Upper lobe of right lung (tissue), 1 donor: Measurements from ENCODE around the gene TMEM129. TPM values are rescaled to one million over a fixed set of nuclear protein-coding genes. Genes with fewer than 3 reads are reported as not detected.
A peak's percentile ranks its signal among the peaks of the same experiment; 100 is the strongest.

ENCODE experiments used
- ATAC-seq: fragments of 200-7000 bp; cut with Tn5 transposase; one replicate; pipeline ENCODE4 v1.9.1; 2020; ENCODE audit warnings: mild to moderate bottlenecking, moderate library complexity
- DNase-seq: peaks from one replicate; pipeline ENCODE4 v3.0.0-alpha.2; 2020
- H3K27ac ChIP-seq: fragments of 200-600 bp; one replicate; pipeline ENCODE4 v1.8.0; 2022
- H3K27me3 ChIP-seq: fragments of 200-600 bp; one replicate; pipeline ENCODE4 v1.8.0; 2022; ENCODE audit warnings: mild to moderate bottlenecking
- H3K36me3 ChIP-seq: fragments of 200-600 bp; one replicate; pipeline ENCODE4 v1.8.0; 2022
- H3K4me1 ChIP-seq: fragments of 200-600 bp; one replicate; pipeline ENCODE4 v1.8.0; 2022
- H3K4me3 ChIP-seq: fragments of 200-600 bp; one replicate; pipeline ENCODE4 v1.8.0; 2022; ENCODE audit warnings: mild to moderate bottlenecking
- H3K9me3 ChIP-seq: fragments of 200-600 bp; one replicate; pipeline ENCODE4 v1.8.0; 2022
- intact Hi-C: fragments of 100-400 bp; cut with DNase I; formaldehyde crosslinking; loops from one replicate; pipeline ENCODE4 v1.11.0; 2022
- total RNA-seq: library from RNA; stranded (reverse); fragmentation: NEBNext Ultra II Directional; extraction: Animal tissue kit (Norgen Biotek cat#: 25700); gene quantifications from one replicate; pipeline ENCODE4 v1.2.1, GENCODE V29; 2021
- TF ChIP-seq, protein P1 (sequence below): fragments of 200-600 bp; IDR thresholded peaks from one replicate; pipeline ENCODE4 v1.8.0; 2022; ENCODE audit warnings: antibody characterized with exemption
- donor health status: DM: no; HTN: yes; CAD: no; lungs with severe emphysema.

TMEM129 gene
- total RNA-seq, 1 donor from 2014 or later: 33.2 TPM

DNA sequence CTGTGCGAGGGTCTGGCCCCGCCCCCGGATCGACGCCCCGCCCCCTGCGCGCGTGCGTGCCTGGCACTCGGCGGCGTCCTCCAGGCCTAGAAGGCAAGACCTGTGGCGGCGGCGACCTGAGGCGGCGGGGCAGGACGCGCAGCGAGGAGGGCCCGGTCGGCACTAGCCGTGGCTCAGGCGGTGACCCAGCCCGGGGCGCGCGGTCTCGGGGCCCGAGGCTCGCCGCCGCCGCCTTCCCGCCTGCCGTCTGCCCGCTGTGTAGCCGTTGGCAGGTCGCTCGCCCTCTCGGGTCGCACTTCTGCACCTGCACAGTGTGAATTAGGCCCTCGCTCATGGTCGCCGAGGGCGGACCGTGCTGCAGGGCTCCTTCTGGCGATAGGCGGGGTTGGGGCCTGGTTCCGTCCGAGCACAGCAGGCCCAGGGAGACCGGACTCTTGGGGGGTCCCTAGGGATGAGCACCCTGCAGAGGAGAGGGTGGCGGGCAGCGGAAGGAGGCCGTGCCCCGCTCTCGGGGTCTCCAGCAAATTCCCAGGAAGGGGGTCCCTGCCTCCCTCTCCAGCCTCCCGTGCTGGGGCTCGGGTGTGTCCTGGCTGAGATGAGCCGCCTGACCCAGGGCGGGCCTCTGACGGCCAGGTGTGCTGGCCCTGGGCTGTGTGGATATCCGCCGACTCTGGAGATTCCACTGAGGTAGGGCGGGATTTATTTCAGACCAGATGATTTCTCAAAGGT lies 36.5 kb downstream of the TMEM129 start:
- intact Hi-C loops: no loop called here
- no peaks in the 10 kb centered on the region for H3K9me3 ChIP-seq
- ATAC-seq (peak; percentile 1), DNase-seq (no peak)
- H3K4me1 ChIP-seq: peaks cover 4% of the 10 kb centered on the region
- TF ChIP-seq, protein P1, sequence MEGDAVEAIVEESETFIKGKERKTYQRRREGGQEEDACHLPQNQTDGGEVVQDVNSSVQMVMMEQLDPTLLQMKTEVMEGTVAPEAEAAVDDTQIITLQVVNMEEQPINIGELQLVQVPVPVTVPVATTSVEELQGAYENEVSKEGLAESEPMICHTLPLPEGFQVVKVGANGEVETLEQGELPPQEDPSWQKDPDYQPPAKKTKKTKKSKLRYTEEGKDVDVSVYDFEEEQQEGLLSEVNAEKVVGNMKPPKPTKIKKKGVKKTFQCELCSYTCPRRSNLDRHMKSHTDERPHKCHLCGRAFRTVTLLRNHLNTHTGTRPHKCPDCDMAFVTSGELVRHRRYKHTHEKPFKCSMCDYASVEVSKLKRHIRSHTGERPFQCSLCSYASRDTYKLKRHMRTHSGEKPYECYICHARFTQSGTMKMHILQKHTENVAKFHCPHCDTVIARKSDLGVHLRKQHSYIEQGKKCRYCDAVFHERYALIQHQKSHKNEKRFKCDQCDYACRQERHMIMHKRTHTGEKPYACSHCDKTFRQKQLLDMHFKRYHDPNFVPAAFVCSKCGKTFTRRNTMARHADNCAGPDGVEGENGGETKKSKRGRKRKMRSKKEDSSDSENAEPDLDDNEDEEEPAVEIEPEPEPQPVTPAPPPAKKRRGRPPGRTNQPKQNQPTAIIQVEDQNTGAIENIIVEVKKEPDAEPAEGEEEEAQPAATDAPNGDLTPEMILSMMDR: no peak
- H3K36me3 ChIP-seq: no peaks in the 10 kb centered on the region
- peak overlapping the region; percentile 55 for H3K4me3 ChIP-seq
- no peaks in the 10 kb centered on the region for H3K27me3 ChIP-seq
- peak overlapping the region; percentile 51 for H3K27ac ChIP-seq

- H3K27ac ChIP-seq: peak within 1 kb of the TSS; percentile 65
- H3K27me3 ChIP-seq: no peaks in the 10 kb centered on the region
- no peaks in the 10 kb centered on the region for H3K36me3 ChIP-seq
- DNase-seq: peak; percentile 97
- ATAC-seq: peak; percentile 98
- peak within 1 kb of the TSS; percentile 71 for H3K4me3 ChIP-seq
- TF ChIP-seq, protein P1: no peak
- peaks cover 4% of the 10 kb centered on the region for H3K4me1 ChIP-seq
- H3K9me3 ChIP-seq: no peaks in the 10 kb centered on the region
- intact Hi-C loops: no loop called here
Measured at GRCh38 chr4:1683736-1684505, 37.2 kb downstream of the TMEM129 start, which contains the start of gene FAM53A. FAM53A (minus strand) TSS chr4:1684313; CDS start chr4:1668741, 15,572 bp downstream.

DNA sequence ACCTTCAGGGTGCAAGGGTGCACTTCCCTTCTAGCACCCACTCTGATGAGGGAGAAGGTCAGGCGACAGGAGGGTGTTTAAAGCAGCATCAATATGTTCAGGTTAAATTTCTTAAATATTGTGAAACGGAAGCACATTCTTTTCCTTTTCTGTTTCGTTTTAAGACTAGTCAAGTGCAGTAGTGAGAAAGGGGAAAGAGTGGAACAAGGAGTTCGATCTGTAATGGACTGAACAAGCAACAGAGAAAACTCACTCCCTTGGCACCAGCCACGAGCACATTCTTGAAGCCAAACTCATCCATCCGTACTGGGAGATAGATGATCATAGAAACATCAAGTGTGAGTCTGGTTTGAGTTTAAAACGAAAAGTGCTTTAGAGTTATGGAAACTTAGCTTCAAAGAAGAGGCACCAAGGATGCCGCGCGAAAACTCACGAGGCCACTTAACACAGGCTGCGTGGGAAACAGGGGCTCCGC lies 37.8 kb downstream of the TMEM129 start:
- DNase-seq (no peak), ATAC-seq (no peak)
- Histone ChIP-seq H3K27me3 (no peaks in the 10 kb centered on the region), H3K27ac (peak overlapping the region; percentile 65), H3K4me1 (peaks cover 4% of the 10 kb centered on the region), H3K36me3 (no peaks in the 10 kb centered on the region), H3K4me3 (peak overlapping the region; percentile 71), H3K9me3 (no peaks in the 10 kb centered on the region)
- TF ChIP-seq, protein P1: no peak
- intact Hi-C loops: no loop called here

- Histone ChIP-seq H3K36me3 (no peaks in the 10 kb centered on the region), H3K27me3 (no peaks in the 10 kb centered on the region), H3K27ac (peak overlapping the region; percentile 65), H3K4me1 (peaks cover 4% of the 10 kb centered on the region), H3K4me3 (peak overlapping the region; percentile 71), H3K9me3 (no peaks in the 10 kb centered on the region)
- intact Hi-C loops: no loop called here
- ATAC-seq (no peak), DNase-seq (no peak)
- TF ChIP-seq, protein P1: no peak
Measured at GRCh38 chr4:1682860-1683259, 38.3 kb downstream of the TMEM129 start.

GRCh38 chr4:1678244-1678643 lies 42.9 kb downstream of the TMEM129 start:
- no peak overlapping the region for H3K4me3 ChIP-seq
- intact Hi-C loops: no loop called here
- no peaks in the 10 kb centered on the region for H3K36me3 ChIP-seq
- H3K27ac ChIP-seq: no peak overlapping the region
- peaks cover 4% of the 10 kb centered on the region for H3K4me1 ChIP-seq
- TF ChIP-seq, protein P1: no peak
- no peak for DNase-seq
- H3K27me3 ChIP-seq: no peaks in the 10 kb centered on the region
- ATAC-seq: no peak
- H3K9me3 ChIP-seq: no peaks in the 10 kb centered on the region
